Lung (tissue), 12 donors: ENCODE data around the gene GAK. TPM values are rescaled to one million over a fixed set of nuclear protein-coding genes. Genes with fewer than 3 reads are reported as not detected.

ENCODE experiments used
- ATAC-seq: fragments of 200-7000 bp; cut with Tn5 transposase; one replicate; pipeline ENCODE4 v1.9.1; 2020; ENCODE audit warnings: moderate number of reproducible peaks; ENCODE audit not compliant: insufficient read depth, low FRiP score
- DNase-seq, 3 donors: peaks; one replicate each; pipeline ENCODE4 v3.0.0-alpha.2; 2013 to 2017
- H3K27ac ChIP-seq, 2 donors: one replicate each; pipeline ENCODE4 v1.5.1; 2013; ENCODE audit warnings: mild to moderate bottlenecking in 2 of 2, moderate library complexity in 2 of 2, control low read depth in 1 of 2, inconsistent platforms in 1 of 2, low read depth in 1 of 2, low read length in 1 of 2
- H3K27me3 ChIP-seq, 3 donors: one replicate each; pipeline ENCODE4 v1.5.1; 2013; ENCODE audit warnings: low read length in 2 of 3; ENCODE audit not compliant: control insufficient read depth in 3 of 3, insufficient read depth in 3 of 3
- H3K36me3 ChIP-seq, 4 donors: one replicate each; pipeline ENCODE4 v1.5.1; 2013; ENCODE audit warnings: low read length in 4 of 4, mild to moderate bottlenecking in 1 of 4, moderate library complexity in 1 of 4; ENCODE audit not compliant: control insufficient read depth in 4 of 4, insufficient read depth in 4 of 4
- H3K4me1 ChIP-seq, 5 donors: one replicate each; pipeline ENCODE4 v1.5.1; 2013; ENCODE audit warnings: low read length in 5 of 5, mild to moderate bottlenecking in 2 of 5, moderate library complexity in 1 of 5; ENCODE audit not compliant: control insufficient read depth in 5 of 5, insufficient read depth in 5 of 5
- H3K4me3 ChIP-seq: one replicate; pipeline ENCODE4 v1.5.1; 2013; ENCODE audit warnings: mild to moderate bottlenecking, control low read depth, moderate library complexity
- H3K9ac ChIP-seq, 2 donors: one replicate each; pipeline ENCODE4 v1.5.1; 2013; ENCODE audit warnings: low read length in 2 of 2, control low read depth in 1 of 2; ENCODE audit not compliant: insufficient read depth in 1 of 2
- H3K9me3 ChIP-seq, 4 donors: one replicate each; pipeline ENCODE4 v1.5.1; 2013; ENCODE audit warnings: low read length in 3 of 4, mild to moderate bottlenecking in 1 of 4, moderate library complexity in 1 of 4; ENCODE audit not compliant: control insufficient read depth in 4 of 4, insufficient read depth in 3 of 4
- WGBS, 2 donors: extraction: QIAGEN DNeasy Blood & Tissue Kit; methylation state at CpG; one replicate each; pipeline ENCODE4 v1.1.7; 2013; 5-methylcytosine and 5-hydroxymethylcytosine counted together
- polyA plus RNA-seq, 2 donors: library from polyadenylated mRNA; stranded (reverse); fragments of 200-250 nt; gene quantifications; one replicate each; pipeline ENCODE4 v1.2.1, GENCODE V29; 2013
- total RNA-seq, 2 donors: library from RNA; depleted of rRNA in 1 of 2; stranded (reverse); fragments of >200 nt in 1 of 2; gene quantifications; one replicate each; pipeline ENCODE4 v1.2.1, GENCODE V29; 2014 to 2021
- TF ChIP-seq, protein P1 (sequence below): IDR thresholded peaks from 2 replicates; pipeline ENCODE4 v1.5.1; 2012; ENCODE audit warnings: mild to moderate bottlenecking; ENCODE audit errors: control extremely low read depth, extremely low read depth
- donor health status: control.
- donor health status: control.
- donor health status: Bipolar disorder and iron deficiency.
- donor health status: healthy.
- donor health status: DM: yes; HTN: yes; CAD: no.

The GAK gene
- total and polyA plus RNA-seq, 4 donors, result 101 to 178 (median 137) TPM

GRCh38 chr4:884896-885295 is 47.2 kb downstream of the GAK start:
- Histone ChIP-seq H3K4me3 (no peak overlapping the region), H3K9ac (no peak overlapping the region), H3K27me3 (no peaks in the 10 kb centered on the region), H3K9me3 (peaks cover 0 to 4% (median 0%) of the 10 kb centered on the region in 4 donors), H3K36me3 (peaks cover 5 to 88% (median 19%) of the 10 kb centered on the region in 4 donors), H3K27ac (no peak overlapping the region), H3K4me1 (no peaks in the 10 kb centered on the region)
- DNase-seq (no peak), ATAC-seq (no peak)
- TF ChIP-seq, protein P1, sequence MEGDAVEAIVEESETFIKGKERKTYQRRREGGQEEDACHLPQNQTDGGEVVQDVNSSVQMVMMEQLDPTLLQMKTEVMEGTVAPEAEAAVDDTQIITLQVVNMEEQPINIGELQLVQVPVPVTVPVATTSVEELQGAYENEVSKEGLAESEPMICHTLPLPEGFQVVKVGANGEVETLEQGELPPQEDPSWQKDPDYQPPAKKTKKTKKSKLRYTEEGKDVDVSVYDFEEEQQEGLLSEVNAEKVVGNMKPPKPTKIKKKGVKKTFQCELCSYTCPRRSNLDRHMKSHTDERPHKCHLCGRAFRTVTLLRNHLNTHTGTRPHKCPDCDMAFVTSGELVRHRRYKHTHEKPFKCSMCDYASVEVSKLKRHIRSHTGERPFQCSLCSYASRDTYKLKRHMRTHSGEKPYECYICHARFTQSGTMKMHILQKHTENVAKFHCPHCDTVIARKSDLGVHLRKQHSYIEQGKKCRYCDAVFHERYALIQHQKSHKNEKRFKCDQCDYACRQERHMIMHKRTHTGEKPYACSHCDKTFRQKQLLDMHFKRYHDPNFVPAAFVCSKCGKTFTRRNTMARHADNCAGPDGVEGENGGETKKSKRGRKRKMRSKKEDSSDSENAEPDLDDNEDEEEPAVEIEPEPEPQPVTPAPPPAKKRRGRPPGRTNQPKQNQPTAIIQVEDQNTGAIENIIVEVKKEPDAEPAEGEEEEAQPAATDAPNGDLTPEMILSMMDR, result no peak
- WGBS, 2 donors, result 89 to 91% methylated on average over 24 of the region's 24 CpGs

DNA sequence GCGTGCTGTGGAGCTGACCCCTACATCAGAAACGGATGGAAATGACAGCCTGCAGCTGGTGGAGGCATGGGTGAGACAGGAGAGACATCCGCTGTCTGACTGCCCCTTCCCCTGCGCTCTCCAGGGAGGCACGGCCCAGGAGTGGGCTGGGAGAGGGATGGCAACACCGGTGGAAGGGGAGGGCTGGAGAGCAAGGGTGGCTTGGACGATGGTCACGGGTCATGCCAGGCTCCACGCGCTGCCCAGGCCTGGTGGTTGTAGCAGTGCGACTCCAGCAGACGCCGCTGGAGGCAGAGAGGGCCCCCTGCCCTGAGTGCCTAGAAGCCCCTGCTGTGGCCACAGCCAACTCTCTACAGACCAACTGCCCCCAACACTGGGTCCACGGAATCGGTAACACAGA is 47.9 kb downstream of the GAK start:
- Histone ChIP-seq H3K27me3 (no peaks in the 10 kb centered on the region), H3K9me3 (peaks cover 0 to 4% (median 0%) of the 10 kb centered on the region in 4 donors), H3K9ac (no peak overlapping the region), H3K4me3 (no peak overlapping the region), H3K27ac (no peak overlapping the region), H3K36me3 (peaks cover 5 to 86% (median 18%) of the 10 kb centered on the region in 4 donors), H3K4me1 (no peaks in the 10 kb centered on the region)
- ATAC-seq, result no peak
- 89 to 97% methylated on average over 15 of the region's 15 CpGs for WGBS, 2 donors
- no peak for DNase-seq
- TF ChIP-seq, protein P1, result no peak

DNA sequence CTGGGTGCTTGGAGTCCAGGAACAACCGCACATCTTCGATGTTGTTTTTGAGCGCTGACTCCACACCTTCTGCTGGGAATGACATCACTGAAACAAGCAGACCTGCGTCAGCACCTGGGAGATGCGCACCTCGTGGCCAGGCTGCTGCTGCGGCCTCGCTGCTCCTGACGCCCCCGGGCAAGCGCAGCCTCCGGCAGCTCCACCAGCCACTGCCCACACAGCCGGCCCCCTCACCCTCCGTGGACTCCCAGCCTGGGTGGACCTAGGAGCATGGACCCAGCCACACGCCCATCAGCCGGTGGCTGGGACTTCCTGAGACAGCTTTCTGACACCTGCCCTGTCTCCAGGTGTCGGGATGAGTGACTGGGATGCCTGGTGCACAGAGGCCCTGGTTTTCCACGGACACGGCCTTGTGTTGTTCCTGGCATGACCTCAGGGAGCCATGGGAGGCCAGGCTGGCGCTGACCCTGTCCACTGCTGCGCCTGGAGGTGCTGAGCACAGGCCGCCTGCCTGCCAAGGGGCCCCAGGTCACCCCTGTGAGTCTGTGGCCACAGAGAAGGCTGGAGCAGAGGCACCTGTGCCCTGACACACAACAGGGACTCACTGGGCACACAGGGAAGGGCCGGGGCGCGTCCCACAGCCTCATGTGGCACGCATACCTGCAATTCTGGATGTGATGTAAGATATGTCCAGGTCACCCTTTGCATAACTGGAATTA is 48.6 kb downstream of the GAK start:
- Histone ChIP-seq H3K27ac (no peak overlapping the region), H3K4me1 (no peaks in the 10 kb centered on the region), H3K9me3 (peaks cover 0 to 4% (median 0%) of the 10 kb centered on the region in 4 donors), H3K4me3 (no peak overlapping the region), H3K36me3 (peaks cover 9 to 86% (median 18%) of the 10 kb centered on the region in 4 donors), H3K27me3 (no peaks in the 10 kb centered on the region), H3K9ac (no peak overlapping the region)
- DNase-seq (no peak), ATAC-seq (no peak)
- TF ChIP-seq, protein P1, result no peak
- 95% methylated on average over 26 of the region's 26 CpGs for WGBS, 2 donors

- H3K27ac ChIP-seq, result no peak overlapping the region
- peaks cover 9 to 79% (median 17%) of the 10 kb centered on the region in 4 donors for H3K36me3 ChIP-seq
- DNase-seq (no peak), ATAC-seq (no peak)
- H3K27me3 ChIP-seq, result no peaks in the 10 kb centered on the region
- peaks cover 0 to 4% (median 0%) of the 10 kb centered on the region in 4 donors for H3K9me3 ChIP-seq
- no peak overlapping the region for H3K9ac ChIP-seq
- TF ChIP-seq, protein P1, result no peak
- H3K4me3 ChIP-seq, result no peak overlapping the region
- WGBS, 2 donors, result 96 to 98% methylated on average over 22 of the region's 22 CpGs
- H3K4me1 ChIP-seq, result no peaks in the 10 kb centered on the region
Observed at GRCh38 chr4:882646-883045, 49.5 kb downstream of the GAK start.
